HFFc6 (cell line): ENCODE results near the gene AUTS2. TPM values are rescaled to one million over a fixed set of nuclear protein-coding genes. Genes with fewer than 3 reads are reported as not detected.
"Not testable (repeated sequence)": the region's sequence is repeated elsewhere in the genome, so short reads cannot be mapped to it uniquely, and the experiment has no call there.

Source experiments
- DNase-seq: peaks from one replicate; pipeline ENCODE4 v3.0.0-alpha.2; 2018
- H3K27ac Mint-ChIP-seq: 2 replicates; pipeline ENCODE4 v1.8.0; 2020; ENCODE audit warnings: mild to moderate bottlenecking, mixed read lengths
- H3K27me3 Mint-ChIP-seq: 2 replicates; pipeline ENCODE4 v1.8.0; 2021; ENCODE audit warnings: mild to moderate bottlenecking, moderate library complexity, mixed read lengths; ENCODE audit not compliant: insufficient read depth
- H3K36me3 Mint-ChIP-seq: 2 replicates; pipeline ENCODE4 v1.8.0; 2021; ENCODE audit warnings: low read depth, mixed read lengths
- H3K4me1 Mint-ChIP-seq: 2 replicates; pipeline ENCODE4 v1.8.0; 2020; ENCODE audit warnings: low read depth, mixed read lengths
- H3K4me3 Mint-ChIP-seq: 2 replicates; pipeline ENCODE4 v1.8.0; 2020; ENCODE audit warnings: mild to moderate bottlenecking, moderate library complexity, mixed read lengths
- H3K9me3 Mint-ChIP-seq: 2 replicates; pipeline ENCODE4 v1.8.0; 2020; ENCODE audit warnings: mild to moderate bottlenecking, mixed read lengths
- total RNA-seq, 6 experiments: library from RNA; stranded (reverse); fragmentation: NEBNext Ultra II Directional; extraction: Animal tissue kit (Norgen Biotek cat#: 25700); gene quantifications; 2 replicates in 1 of 6; 3 replicates in 5 of 6; pipeline ENCODE4 v1.2.3, GENCODE V29; 2021
- TF ChIP-seq, protein P1 (sequence below): fragments of 200-600 bp; sonication (generic); IDR thresholded peaks from 2 replicates; pipeline ENCODE4 v1.5.0; 2021; ENCODE audit warnings: antibody characterized with exemption, mild to moderate bottlenecking

Gene AUTS2
- total RNA-seq, 6 experiments from 2014 or later: 0.02 to 0.19 (median 0.16) TPM; not detected in 2

DNA sequence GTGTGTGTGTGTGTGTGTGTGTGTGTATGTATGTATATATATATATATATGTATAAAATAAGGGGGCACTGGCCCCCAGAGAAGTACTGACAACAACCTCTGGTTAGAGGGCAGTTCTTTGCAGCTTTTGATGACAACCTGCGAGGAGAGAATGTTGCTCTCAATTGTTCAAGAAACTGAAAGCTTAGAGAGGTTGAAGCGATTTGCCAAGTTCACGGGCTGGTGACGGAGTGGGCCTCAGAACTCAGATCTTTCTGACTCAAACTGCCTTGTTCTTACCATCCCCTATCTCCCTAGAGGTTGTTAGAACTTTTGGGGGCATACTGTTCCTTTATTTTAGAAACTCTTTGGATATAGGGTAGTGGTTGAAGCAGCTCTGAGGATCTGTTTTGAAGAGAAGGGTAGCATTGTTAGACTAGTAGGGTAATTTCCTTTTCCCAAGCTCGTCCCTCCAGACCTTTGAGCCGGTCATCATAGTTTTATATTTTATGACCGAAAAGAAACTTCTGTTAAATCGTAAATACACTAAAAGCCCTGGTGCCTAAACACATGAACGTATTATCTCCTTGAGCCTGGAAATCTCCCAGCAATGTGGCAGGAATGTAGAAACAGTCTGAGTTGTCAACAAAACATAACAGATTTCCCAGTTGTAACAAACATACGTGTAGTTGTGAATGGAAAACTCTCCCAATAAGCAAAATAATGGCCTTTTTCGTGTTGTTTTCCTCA is 992.0 kb downstream of the AUTS2 start:
- H3K27ac Mint-ChIP-seq: no peak overlapping the region

DNA sequence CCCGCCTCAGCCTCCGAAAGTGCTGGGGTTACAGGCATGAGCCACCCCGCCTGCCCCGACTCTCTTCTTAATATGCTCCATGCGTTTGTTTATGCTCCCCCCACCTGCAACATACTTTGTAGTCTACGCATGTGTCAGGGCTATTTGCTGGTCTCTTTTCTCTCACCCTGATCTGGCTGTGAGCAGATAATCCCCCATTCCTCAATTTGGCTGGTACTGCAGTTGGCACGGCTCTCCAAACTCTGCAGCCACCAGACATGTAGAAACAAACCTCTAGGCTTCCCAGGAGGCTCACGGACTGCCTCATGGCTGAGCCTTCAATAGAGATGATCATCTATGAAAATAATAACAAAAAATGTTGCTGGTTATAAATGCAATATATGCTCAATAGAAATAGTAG is 993.4 kb downstream of the AUTS2 start:
- Mint-ChIP-seq H3K4me1 (no peaks in the 10 kb centered on the region), H3K27ac (no peak overlapping the region), H3K9me3 (peaks cover 60% of the 10 kb centered on the region), H3K27me3 (no peaks in the 10 kb centered on the region), H3K36me3 (peaks cover 7% of the 10 kb centered on the region; the same call in 1 of the 2 replicates), H3K4me3 (no peak overlapping the region)
- DNase-seq: no peak
- TF ChIP-seq, protein P1, sequence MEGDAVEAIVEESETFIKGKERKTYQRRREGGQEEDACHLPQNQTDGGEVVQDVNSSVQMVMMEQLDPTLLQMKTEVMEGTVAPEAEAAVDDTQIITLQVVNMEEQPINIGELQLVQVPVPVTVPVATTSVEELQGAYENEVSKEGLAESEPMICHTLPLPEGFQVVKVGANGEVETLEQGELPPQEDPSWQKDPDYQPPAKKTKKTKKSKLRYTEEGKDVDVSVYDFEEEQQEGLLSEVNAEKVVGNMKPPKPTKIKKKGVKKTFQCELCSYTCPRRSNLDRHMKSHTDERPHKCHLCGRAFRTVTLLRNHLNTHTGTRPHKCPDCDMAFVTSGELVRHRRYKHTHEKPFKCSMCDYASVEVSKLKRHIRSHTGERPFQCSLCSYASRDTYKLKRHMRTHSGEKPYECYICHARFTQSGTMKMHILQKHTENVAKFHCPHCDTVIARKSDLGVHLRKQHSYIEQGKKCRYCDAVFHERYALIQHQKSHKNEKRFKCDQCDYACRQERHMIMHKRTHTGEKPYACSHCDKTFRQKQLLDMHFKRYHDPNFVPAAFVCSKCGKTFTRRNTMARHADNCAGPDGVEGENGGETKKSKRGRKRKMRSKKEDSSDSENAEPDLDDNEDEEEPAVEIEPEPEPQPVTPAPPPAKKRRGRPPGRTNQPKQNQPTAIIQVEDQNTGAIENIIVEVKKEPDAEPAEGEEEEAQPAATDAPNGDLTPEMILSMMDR: no peak

More for the DNA sequence above, 992.0 kb downstream of the AUTS2 start:
- no peaks in the 10 kb centered on the region for H3K27me3 Mint-ChIP-seq
- H3K4me3 Mint-ChIP-seq: no peak overlapping the region
- TF ChIP-seq, protein P1: no peak
- peaks cover 7% of the 10 kb centered on the region; the same call in 1 of the 2 replicates for H3K36me3 Mint-ChIP-seq
- H3K9me3 Mint-ChIP-seq: peaks cover 54% of the 10 kb centered on the region
- no peaks in the 10 kb centered on the region for H3K4me1 Mint-ChIP-seq
- no peak for DNase-seq

DNA sequence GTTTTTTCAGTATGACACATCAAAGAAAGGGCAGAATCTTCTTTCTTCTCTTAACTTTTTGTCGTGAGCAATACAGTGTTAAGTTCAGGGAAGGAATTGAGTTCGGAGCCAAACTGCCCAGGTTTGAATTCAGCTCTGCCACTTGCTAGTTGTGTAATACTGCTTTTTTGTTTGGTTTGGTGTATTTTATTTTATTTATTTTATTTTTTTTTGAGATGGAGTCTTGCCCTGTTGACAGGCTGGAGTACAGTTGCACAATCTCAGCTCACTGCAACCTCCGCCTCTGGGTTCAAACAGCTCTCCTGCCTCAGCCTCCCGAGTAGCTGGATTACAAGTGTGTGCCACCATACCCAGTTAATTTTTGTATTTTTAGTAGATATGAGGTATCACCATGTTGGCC is 993.9 kb downstream of the AUTS2 start:
- H3K36me3 Mint-ChIP-seq: peaks cover 7% of the 10 kb centered on the region; the same call in 1 of the 2 replicates
- no peaks in the 10 kb centered on the region for H3K4me1 Mint-ChIP-seq
- no peak overlapping the region for H3K4me3 Mint-ChIP-seq
- H3K27me3 Mint-ChIP-seq: no peaks in the 10 kb centered on the region
- DNase-seq: no peak
- TF ChIP-seq, protein P1: no peak
- H3K27ac Mint-ChIP-seq: no peak overlapping the region
- H3K9me3 Mint-ChIP-seq: peaks cover 64% of the 10 kb centered on the region

DNA sequence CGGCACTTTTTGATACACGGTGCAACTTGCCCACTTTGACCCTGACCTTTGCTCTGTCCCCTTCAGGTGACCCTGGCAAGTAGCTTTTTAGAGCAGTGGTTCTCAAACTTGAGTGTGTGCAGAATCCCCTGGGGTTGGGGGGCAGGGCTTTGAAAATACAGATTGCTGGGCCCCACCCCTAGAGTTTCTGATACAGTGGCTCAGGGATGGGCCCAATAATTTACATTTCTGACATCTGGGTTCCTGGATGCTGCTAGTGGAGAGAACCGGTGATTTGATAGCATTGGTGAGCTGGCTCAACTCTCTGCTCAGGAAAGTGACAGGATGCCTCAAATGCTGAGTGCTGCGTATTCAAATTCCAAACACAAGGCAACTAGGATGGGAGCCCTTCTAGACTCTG is 995.9 kb downstream of the AUTS2 start:
- H3K27me3 Mint-ChIP-seq: no peaks in the 10 kb centered on the region; the same call in 1 of the 2 replicates
- TF ChIP-seq, protein P1: no peak

DNA sequence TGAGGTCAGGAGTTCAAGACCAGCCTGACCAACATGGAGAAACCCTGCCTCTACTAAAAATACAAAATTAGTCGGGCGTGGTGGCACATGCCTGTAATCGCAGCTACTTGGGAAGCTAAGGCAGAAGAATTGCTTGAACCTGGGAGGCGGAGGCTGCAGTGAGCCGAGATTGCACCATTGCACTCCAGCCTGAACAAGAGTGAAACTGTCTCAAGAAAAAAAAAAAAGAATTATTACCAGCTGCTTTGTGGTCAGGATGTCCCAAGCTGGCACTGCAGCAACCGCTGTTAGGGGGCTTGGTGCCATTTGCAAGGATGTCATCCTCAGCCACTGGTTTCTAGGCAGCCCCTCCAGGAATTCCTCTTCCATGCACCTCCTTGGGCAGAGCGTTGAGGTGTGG is 996.6 kb downstream of the AUTS2 start:
- H3K27me3 Mint-ChIP-seq, H3K4me1 Mint-ChIP-seq, H3K4me3 Mint-ChIP-seq, DNase-seq, H3K27ac Mint-ChIP-seq, H3K36me3 Mint-ChIP-seq: not testable (repeated sequence)
- H3K9me3 Mint-ChIP-seq: peaks cover 66% of the 10 kb centered on the region

More for the DNA sequence above, 995.9 kb downstream of the AUTS2 start:
- Mint-ChIP-seq H3K27ac (no peak overlapping the region), H3K9me3 (peaks cover 65% of the 10 kb centered on the region), H3K4me1 (no peaks in the 10 kb centered on the region), H3K4me3 (no peak overlapping the region), H3K36me3 (peaks cover 7% of the 10 kb centered on the region)
- no peak for DNase-seq

DNA sequence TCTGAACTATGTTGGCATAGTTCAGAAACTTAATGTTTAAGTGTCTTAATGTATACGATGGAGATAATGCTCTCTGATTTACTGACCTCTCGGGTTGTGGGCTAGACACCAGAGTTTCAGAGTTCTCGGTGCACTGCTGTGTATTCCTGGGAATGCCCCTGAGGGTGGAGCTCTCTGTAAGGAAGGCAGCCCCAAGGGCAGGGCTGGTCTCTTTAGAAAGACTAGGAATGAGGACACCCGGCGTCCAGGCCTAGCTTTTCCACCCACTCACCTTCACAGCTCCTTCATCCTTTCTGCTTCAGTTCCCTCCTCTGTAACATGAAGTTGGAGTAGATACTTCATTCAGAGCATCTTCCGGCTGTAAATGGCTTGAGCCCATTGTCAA is 997.1 kb downstream of the AUTS2 start:
- no peak overlapping the region for H3K4me3 Mint-ChIP-seq
- H3K27me3 Mint-ChIP-seq: no peaks in the 10 kb centered on the region; the same call in 1 of the 2 replicates
- peaks cover 64% of the 10 kb centered on the region for H3K9me3 Mint-ChIP-seq
- H3K27ac Mint-ChIP-seq: no peak overlapping the region
- peaks cover 7% of the 10 kb centered on the region for H3K36me3 Mint-ChIP-seq
- H3K4me1 Mint-ChIP-seq: no peaks in the 10 kb centered on the region
- TF ChIP-seq, protein P1: no peak
- DNase-seq: no peak
